BE2C (cell line): ENCODE results near the gene EARS2.
"Not testable (repeated sequence)": the region's sequence is repeated elsewhere in the genome, so short reads cannot be mapped to it uniquely, and the experiment has no call there.

Source experiments
- DNase-seq: peaks from one replicate; pipeline ENCODE4 v3.0.0-alpha.2; 2020
- H3K27me3 ChIP-seq: fragments of 250-450 bp; sonication (Bioruptor Pico); 2 replicates; pipeline ENCODE4 v1.5.1; 2020; ENCODE audit warnings: mild to moderate bottlenecking
- H3K36me3 ChIP-seq: fragments of 250-450 bp; sonication (Bioruptor Pico); 2 replicates; pipeline ENCODE4 v1.5.1; 2020; ENCODE audit warnings: mild to moderate bottlenecking
- H3K4me1 ChIP-seq: fragments of 250-450 bp; sonication (Bioruptor Pico); 2 replicates; pipeline ENCODE4 v1.5.1; 2020
- H3K4me3 ChIP-seq: 2 replicates; pipeline ENCODE4 v1.5.1; 2011; ENCODE audit warnings: low read depth, low read length
- H3K9me3 ChIP-seq: fragments of 250-450 bp; sonication (Bioruptor Pico); 2 replicates; pipeline ENCODE4 v1.5.1; 2020
- CTCF ChIP-seq: IDR thresholded peaks from 2 replicates; pipeline ENCODE4 v1.5.1; 2012; ENCODE audit warnings: mild to moderate bottlenecking, low read depth, low read length

EARS2 gene

GRCh38 chr16:23484510-23485256, 72.5 kb downstream of the EARS2 start:
- Histone ChIP-seq H3K4me1 (no peaks in the 10 kb centered on the region), H3K36me3 (peaks cover 92% of the 10 kb centered on the region), H3K9me3 (no peaks in the 10 kb centered on the region), H3K27me3 (no peaks in the 10 kb centered on the region), H3K4me3 (no peak overlapping the region)
- no peak for TF ChIP-seq CTCF
- DNase-seq, result no peak

- not testable (repeated sequence) for H3K4me1 ChIP-seq, H3K4me3 ChIP-seq, H3K9me3 ChIP-seq, H3K27me3 ChIP-seq, DNase-seq
- peaks cover 93% of the 10 kb centered on the region for H3K36me3 ChIP-seq
Measured at GRCh38 chr16:23483492-23483891, 73.7 kb downstream of the EARS2 start.

GRCh38 chr16:23482778-23483177, 74.4 kb downstream of the EARS2 start:
- TF ChIP-seq CTCF, result no peak
- DNase-seq, result no peak
- H3K36me3 ChIP-seq, result peaks cover 88% of the 10 kb centered on the region

GRCh38 chr16:23480257-23480656, 76.9 kb downstream of the EARS2 start:
- Histone ChIP-seq H3K36me3 (peaks cover 88% of the 10 kb centered on the region), H3K9me3 (no peaks in the 10 kb centered on the region), H3K4me3 (no peak overlapping the region), H3K4me1 (no peaks in the 10 kb centered on the region), H3K27me3 (no peaks in the 10 kb centered on the region)
- no peak for TF ChIP-seq CTCF
- no peak for DNase-seq

More at GRCh38 chr16:23482778-23483177, 74.4 kb downstream of the EARS2 start:
- no peak overlapping the region for H3K4me3 ChIP-seq
- no peaks in the 10 kb centered on the region for H3K4me1 ChIP-seq
- no peaks in the 10 kb centered on the region for H3K9me3 ChIP-seq
- H3K27me3 ChIP-seq, result no peaks in the 10 kb centered on the region

- Histone ChIP-seq H3K4me3 (no peak overlapping the region), H3K36me3 (peaks cover 86% of the 10 kb centered on the region), H3K4me1 (no peaks in the 10 kb centered on the region), H3K9me3 (no peaks in the 10 kb centered on the region), H3K27me3 (no peaks in the 10 kb centered on the region)
- DNase-seq, result no peak
- no peak for TF ChIP-seq CTCF
Measured at GRCh38 chr16:23479138-23479537, 78.0 kb downstream of the EARS2 start.

GRCh38 chr16:23478566-23478965, 78.6 kb downstream of the EARS2 start:
- no peaks in the 10 kb centered on the region for H3K27me3 ChIP-seq
- no peak for TF ChIP-seq CTCF
- H3K4me1 ChIP-seq, result no peaks in the 10 kb centered on the region
- no peak for DNase-seq
- peaks cover 83% of the 10 kb centered on the region for H3K36me3 ChIP-seq
- H3K9me3 ChIP-seq, result no peaks in the 10 kb centered on the region
- H3K4me3 ChIP-seq, result no peak overlapping the region
